HTERT RPE-1 (cell line): ENCODE results near the gene PACSIN1.

ENCODE experiments used
- in situ Hi-C: fragments of 300-500 bp; cut with MboI; formaldehyde crosslinking; loops from 4 replicates; pipeline ENCODE4 v1.14.3; 2020; ENCODE audit warnings: low sequenced_read_pairs

PACSIN1 gene

GRCh38 chr6:34560366-34561226, 94.7 kb downstream of the PACSIN1 start:
- in situ Hi-C loops = no loop called here

GRCh38 chr6:34561227-34561530, 95.3 kb downstream of the PACSIN1 start:
- in situ Hi-C loops = no loop called here

GRCh38 chr6:34562350-34562749, 96.5 kb downstream of the PACSIN1 start:
- in situ Hi-C loops = no loop called here

GRCh38 chr6:34562861-34563512, 97.1 kb downstream of the PACSIN1 start:
- in situ Hi-C loops = no loop called here

GRCh38 chr6:34563513-34563870, 97.6 kb downstream of the PACSIN1 start:
- in situ Hi-C loops = no loop called here

- in situ Hi-C loops = no loop called here
These were observed 98.3 kb downstream of the PACSIN1 start for GRCh38 chr6:34564181-34564580.

- in situ Hi-C loops = no loop called here
These were observed 99.9 kb downstream of the PACSIN1 start for GRCh38 chr6:34565722-34566137.

- in situ Hi-C loops = no loop called here
These were observed 101.1 kb downstream of the PACSIN1 start for GRCh38 chr6:34566830-34567546.

- in situ Hi-C loops = no loop called here
These were observed 102.7 kb downstream of the PACSIN1 start for GRCh38 chr6:34568341-34569201.

GRCh38 chr6:34569361-34569973, 103.6 kb downstream of the PACSIN1 start:
- in situ Hi-C loops = no loop called here

GRCh38 chr6:34570066-34570833, 104.4 kb downstream of the PACSIN1 start:
- in situ Hi-C loops = no loop called here

GRCh38 chr6:34571388-34571787, 105.5 kb downstream of the PACSIN1 start:
- in situ Hi-C loops = no loop called here

- in situ Hi-C loops = no loop called here
These were observed 106.1 kb downstream of the PACSIN1 start for GRCh38 chr6:34572021-34572420.

- in situ Hi-C loops = no loop called here
These were observed 106.7 kb downstream of the PACSIN1 start for GRCh38 chr6:34572585-34572984.

- in situ Hi-C loops = no loop called here
These were observed 107.8 kb downstream of the PACSIN1 start for GRCh38 chr6:34573567-34574183.

GRCh38 chr6:34574647-34575293, 108.9 kb downstream of the PACSIN1 start:
- in situ Hi-C loops = no loop called here

GRCh38 chr6:34575326-34575725, 109.5 kb downstream of the PACSIN1 start:
- in situ Hi-C loops = no loop called here

- in situ Hi-C loops = no loop called here
These were observed 110.5 kb downstream of the PACSIN1 start for GRCh38 chr6:34576286-34576955.
